ENCODE measurements around the gene PSMG1. TPM values are rescaled to one million over a fixed set of nuclear protein-coding genes. Genes with fewer than 3 reads are reported as not detected.

Gene PSMG1
- total RNA-seq, 1 donor from 2014 or later = 89.8 TPM

GRCh38 chr21:39188521-39189139 is 5.4 kb upstream of the PSMG1 start:
- no peak for DNase-seq (ENCODE audit: low read depth, low spot score)

DNA sequence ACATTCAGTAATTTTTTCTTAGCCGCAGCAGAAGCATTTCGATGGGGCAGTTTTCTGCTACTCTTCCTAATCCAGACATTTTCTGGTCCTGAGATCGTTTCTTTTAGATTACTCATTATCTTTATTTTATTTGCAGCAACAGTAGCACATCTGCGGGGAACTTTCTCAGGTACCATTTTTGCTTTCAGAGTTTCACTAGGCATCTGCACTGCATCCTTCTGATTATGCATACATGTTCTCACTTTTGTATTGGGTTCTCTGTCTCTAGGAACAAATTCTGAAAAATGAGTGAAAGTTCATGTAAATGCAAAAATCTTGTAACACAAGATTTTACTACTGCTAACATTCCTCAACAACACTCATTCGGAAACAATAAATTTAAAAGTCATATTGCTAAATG is 3.9 kb upstream of the PSMG1 start:
- no peak for DNase-seq (ENCODE audit: low read depth, low spot score)

GRCh38 chr21:39186676-39187075 is 3.4 kb upstream of the PSMG1 start:
- no peak for DNase-seq (ENCODE audit: low read depth, low spot score)

DNA sequence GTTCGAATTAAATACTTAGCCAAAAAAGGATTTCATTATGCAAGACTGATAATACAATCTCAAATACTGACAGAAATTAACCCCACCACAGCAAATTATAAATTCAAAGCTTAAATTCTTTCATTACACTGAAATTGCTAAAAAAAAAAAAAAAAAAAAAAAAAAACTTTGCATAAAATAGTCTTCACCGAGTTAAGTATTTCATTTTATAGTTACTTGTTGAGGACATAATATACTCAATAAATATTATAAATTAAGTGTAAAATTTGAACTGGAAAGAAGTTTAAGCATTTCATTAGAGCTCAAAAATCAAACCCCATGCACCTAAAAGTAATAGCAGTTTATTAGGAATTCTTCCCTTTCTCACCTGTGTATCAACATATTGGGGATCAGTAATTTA is 1.9 kb upstream of the PSMG1 start:
- DNase-seq (ENCODE audit: low read depth, low spot score) = no peak

GRCh38 chr21:39184050-39184980 is 1.1 kb upstream of the PSMG1 start:
- DNase-seq (ENCODE audit: low read depth, low spot score) = no peak

DNA sequence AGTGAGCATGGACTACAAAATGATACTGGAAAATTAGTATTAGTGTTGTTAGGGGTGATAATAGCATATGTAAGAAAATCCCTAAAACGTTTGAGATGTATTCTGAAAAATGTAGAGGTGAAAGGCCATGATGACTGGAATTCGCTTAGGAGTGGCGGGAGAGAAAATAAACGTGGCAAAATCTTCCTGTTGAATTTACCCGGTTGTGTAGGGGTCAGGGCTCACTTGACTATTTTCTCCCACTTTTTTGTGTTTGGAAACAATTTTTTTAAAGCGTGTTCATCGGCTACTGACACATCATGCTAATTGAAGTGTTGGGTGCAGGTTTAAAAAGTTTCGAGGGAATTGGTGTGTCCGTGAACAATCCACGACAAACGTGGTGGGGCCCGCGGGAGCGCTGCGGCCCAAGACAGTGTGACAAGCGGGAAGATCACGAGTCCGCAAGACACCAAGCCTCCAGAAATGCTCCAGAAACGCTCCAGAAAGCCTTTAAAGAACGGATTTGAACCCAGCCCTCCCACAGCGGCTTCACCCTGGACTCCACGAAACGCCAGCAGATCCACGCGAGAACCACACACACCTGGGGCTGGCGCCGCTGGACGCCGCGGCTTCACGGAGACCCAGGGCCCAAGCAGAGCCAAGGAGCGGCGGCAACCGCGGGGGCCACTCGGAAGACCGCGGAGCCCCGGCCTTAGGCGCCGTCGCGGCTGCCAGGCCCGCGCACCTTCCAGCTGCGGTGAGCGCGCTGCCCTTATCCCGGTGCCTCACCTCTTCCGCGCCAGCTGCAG is 573 bp downstream of the PSMG1 start:
- DNase-seq (ENCODE audit: low read depth, low spot score) = no peak

DNA sequence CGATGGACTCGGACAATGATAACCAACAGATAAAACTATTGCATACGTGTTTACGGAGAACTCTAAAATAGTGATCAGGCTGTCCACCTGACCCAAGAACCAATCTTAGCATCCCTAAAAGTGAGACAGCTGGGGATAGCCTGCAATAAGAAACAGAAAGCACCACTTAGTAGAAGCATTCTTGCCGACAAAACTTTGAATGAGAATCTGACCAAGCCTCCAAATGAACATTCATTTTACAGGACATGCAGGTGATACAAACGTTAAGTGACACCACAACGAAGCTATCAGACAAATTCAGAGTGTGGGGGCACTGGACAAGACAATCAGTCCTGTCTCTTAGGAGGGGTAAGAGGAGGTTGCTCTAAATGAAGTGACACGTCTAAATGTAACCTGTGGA is 1.2 kb downstream of the PSMG1 start:
- DNase-seq (ENCODE audit: low read depth, low spot score) = no peak

DNA sequence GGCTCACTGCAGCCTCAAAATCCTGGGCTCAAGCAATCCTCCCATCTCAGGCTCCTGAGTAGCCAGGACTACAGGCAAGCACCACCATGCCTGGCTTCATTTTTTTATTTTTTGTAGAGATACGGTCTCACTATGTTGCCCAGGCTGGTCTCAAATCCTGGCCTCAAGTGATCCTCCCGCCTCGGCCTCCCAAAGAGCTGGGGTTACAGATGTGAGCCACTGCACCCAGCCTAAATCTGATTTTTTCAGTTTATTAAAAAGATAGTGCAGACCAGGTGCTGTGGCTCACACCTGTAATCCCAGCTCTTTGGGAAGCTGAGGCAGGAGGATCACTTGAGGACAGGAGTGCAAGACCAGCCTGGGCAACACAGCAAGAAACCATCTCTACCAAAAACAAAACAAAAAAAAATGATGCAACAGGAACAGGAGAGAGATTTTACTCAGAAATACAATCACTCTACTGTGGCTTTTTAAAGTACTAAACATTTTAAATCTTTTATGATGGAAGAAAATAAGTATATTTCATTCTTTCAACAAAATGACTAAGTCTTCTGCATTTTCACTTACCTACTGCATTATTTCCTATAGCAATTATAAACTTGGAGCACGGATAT is 1.9 kb downstream of the PSMG1 start:
- no peak for DNase-seq (ENCODE audit: low read depth, low spot score)

DNA sequence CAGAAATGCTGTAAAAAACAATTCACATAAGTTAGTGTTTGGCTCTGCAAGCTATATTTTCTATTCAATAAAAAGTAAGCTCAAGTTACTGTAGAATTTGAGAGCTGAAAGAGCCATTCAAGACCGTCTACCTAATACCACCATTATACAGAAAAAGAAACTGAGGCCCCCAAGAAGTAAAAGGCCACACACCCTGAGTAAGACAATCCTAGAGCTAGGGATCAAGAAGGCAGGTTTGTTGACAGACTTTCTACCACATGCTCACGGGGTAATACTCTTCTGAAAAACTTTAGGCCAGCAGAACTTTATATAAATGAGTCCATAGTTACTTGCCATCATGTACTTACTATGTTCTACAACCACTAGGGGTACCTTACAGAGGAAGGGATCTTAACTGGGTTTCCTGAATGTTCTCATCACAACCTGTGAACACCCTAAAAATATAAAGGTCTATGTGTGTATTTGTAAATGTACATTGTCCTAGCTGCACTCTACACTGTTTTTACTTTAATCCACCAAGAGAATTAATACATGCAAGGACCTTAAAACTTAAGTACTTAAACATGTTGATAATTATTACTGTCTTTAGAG is 2.7 kb downstream of the PSMG1 start:
- no peak for DNase-seq (ENCODE audit: low read depth, low spot score)

- DNase-seq (ENCODE audit: low read depth, low spot score) = no peak
These were observed 4.8 kb downstream of the PSMG1 start for GRCh38 chr21:39178421-39178820.

GRCh38 chr21:39176271-39176709 is 7.0 kb downstream of the PSMG1 start:
- no peak for DNase-seq (ENCODE audit: low read depth, low spot score)

DNA sequence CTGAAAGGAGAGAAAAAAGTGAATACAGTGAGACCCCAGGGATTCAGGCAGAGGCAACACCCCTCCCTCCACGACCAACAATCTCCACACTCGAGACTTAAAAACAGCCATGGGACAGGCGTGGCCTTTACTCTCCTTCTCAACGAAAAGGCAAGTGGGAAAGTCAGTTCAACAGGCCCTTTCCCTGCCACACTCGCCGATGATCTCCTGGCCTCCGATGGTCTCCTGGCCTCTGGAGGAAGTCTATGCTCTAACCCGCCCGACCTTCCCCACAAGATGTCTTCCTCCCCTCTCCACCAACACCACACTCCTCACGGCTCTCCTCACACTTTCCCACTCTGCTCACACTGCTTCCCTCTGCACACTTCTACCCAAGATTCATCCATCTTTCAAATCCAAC is 7.6 kb downstream of the PSMG1 start:
- no peak for DNase-seq (ENCODE audit: low read depth, low spot score)

DNA sequence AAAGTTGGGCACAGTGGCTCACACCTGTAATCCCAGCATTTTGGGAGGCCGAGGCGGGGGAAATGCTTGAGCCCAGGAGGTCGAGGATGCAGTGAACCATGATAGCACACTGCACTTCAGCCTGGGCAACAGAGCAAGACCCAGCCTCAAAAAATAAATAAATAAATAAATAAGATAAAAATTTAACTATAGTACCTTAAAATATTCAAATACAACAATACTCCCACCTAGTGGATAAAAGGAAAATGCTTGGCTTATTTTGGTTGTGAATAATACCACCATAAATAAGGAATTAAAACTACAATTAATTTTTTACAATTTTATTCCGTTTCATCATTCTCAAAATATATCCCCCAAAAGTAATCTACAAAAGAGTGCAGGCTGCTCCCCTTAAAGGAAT is 8.1 kb downstream of the PSMG1 start:
- DNase-seq (ENCODE audit: low read depth, low spot score) = no peak

DNA sequence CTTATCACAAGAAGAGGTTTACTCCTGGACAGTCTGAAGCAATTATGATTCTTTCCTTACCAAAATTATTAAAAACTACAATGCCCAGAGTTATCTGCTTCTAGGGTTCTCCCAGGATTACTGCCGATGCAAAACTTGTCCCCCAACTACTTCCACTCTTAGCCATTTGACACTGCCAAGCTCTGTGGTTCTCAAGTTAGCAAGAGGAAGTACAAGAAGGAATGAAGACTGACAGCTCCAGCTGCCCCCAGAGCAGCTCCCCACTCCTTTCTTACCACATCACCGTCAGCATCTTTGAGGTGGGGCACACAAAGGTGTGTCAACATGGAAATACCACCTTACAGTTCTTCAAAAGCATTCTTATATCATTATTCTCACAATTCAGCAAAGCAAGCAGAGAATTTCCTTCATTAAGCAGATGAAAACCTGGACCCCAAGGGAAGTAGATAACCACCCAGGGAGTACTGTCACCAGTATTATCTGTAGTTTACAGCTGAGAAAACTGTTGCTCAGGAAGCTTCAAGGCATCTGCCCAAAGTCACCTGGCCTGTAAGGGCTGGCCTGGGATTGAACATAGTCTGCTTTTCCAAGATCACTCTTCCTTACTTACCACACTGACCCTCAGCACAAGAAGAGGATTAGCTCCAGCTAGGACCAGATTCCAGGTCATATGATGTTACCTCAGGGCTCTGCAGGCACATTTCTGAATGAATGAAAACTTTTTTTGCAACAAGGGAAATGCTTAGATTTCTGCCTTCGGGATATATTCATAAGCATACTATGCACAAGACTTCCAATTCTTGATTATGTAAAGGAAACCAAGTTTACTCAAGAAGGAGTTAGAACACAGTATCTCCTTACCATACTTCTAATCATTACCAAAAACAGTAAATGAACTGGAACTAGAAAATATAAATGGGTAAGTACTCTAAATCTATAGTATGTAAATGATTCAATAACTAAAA is 9.3 kb downstream of the PSMG1 start:
- DNase-seq (ENCODE audit: low read depth, low spot score) = no peak

DNA sequence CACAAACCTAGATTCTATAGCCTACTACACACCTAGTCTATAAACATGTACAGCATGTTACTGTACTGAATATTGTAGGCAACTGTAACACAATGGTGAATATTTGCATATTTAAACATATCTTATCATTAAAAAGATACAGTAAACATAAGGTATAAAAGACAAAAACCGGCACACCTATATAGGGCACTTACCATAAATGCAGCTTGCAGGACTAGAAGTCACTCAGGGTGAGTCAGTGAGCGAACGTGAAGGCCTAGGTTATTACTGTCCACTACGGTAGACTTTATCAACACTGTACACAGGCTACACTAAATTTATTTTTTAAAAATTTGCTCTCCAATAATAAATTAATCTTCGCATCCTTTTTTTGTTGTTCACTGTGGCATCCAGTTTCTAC is 13.3 kb downstream of the PSMG1 start:
- no peak for DNase-seq (ENCODE audit: low read depth, low spot score)

GRCh38 chr21:39168800-39169199 is 14.5 kb downstream of the PSMG1 start:
- DNase-seq (ENCODE audit: low read depth, low spot score) = no peak

DNA sequence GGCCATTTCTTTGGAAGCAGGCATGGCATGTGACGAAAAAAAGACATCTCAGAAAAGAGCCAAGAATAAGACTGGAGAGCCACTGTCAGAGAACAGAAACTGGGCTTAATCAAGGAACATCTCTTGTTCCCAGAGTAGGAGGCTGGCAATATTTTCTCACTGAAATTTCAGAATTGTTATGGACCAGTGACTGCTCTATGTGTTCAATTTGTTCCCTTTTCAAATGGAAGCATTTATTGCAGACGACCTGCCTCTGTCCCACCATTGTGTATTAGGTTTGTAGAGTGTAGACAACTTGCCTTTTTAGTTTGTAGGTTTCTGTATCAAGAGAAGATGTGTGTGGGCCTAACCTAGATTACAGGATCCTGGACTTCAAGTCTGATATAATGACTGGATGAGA is 18.7 kb downstream of the PSMG1 start:
- no peak for DNase-seq (ENCODE audit: low read depth, low spot score)

- DNase-seq (ENCODE audit: low read depth, low spot score) = no peak
These were observed 22.2 kb downstream of the PSMG1 start for GRCh38 chr21:39161064-39161463.

DNA sequence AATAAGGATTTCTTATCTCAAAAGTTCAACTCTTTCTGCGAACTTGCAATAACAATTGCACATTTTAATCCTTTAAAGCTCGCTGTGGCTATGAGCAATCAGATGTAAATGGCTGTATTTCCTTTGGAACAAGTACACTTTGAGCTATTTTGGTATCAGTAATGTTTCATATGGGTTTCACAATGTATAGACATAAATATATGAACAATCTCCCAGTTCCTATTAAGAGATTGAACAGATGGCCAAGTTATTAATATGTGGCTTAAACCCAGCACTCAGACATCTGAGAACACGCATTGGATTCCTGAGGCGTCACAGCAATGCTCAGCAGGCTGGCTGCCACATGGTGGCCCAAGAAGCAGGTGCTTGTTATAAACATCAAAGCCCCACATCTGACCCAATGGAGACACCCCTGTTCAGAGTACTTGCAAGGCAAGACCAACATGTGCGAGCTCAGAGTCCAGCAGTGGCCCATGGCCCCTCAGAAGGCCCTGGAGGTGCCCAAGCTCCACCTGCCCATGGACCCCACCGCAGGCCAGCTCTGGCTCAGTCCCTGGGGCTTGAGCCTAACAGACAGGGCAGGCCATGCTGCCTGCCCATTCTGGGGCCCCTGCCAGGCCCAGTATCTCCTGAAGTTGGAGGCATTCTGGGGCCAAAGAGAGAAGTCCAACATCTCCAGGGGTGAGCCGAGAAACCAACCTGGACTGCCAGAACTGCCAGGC is 23.7 kb downstream of the PSMG1 start:
- DNase-seq (ENCODE audit: low read depth, low spot score) = no peak
